SKM-1 treated with dmso at 0.1 percent for 144 hours (cell line): ENCODE results near the gene STK39.

Experiments used
- DNase-seq: peaks from one replicate; lab custom pipeline; 2025; ENCODE audit not compliant: unreplicated experiment; lab: John Stamatoyannopoulos, UW

Gene STK39

GRCh38 chr2:167964650-167965413, 282.6 kb downstream of the STK39 start:
- DNase-seq = no peak

GRCh38 chr2:167963899-167964649, 283.3 kb downstream of the STK39 start:
- DNase-seq = no peak

GRCh38 chr2:167962436-167963226, 284.8 kb downstream of the STK39 start:
- no peak for DNase-seq

GRCh38 chr2:167961536-167962048, 285.8 kb downstream of the STK39 start:
- no peak for DNase-seq

- DNase-seq = no peak
These were observed 287.2 kb downstream of the STK39 start for GRCh38 chr2:167960089-167960747.

GRCh38 chr2:167957662-167958061, 289.7 kb downstream of the STK39 start:
- no peak for DNase-seq

- DNase-seq = no peak
These were observed 292.0 kb downstream of the STK39 start for GRCh38 chr2:167955264-167955906.

- DNase-seq = no peak
These were observed 292.9 kb downstream of the STK39 start for GRCh38 chr2:167954495-167954894.

GRCh38 chr2:167953776-167954175, 293.6 kb downstream of the STK39 start:
- no peak for DNase-seq

GRCh38 chr2:167950571-167950970, 296.8 kb downstream of the STK39 start:
- no peak for DNase-seq

GRCh38 chr2:167946441-167946841, 301.0 kb downstream of the STK39 start:
- no peak for DNase-seq

GRCh38 chr2:167945660-167946368, 301.6 kb downstream of the STK39 start:
- no peak for DNase-seq

GRCh38 chr2:167944825-167945659, 302.4 kb downstream of the STK39 start:
- no peak for DNase-seq

GRCh38 chr2:167943897-167944296, 303.5 kb downstream of the STK39 start:
- DNase-seq = no peak

- DNase-seq = no peak
These were observed 304.0 kb downstream of the STK39 start for GRCh38 chr2:167943368-167943767.

- no peak for DNase-seq
These were observed 304.9 kb downstream of the STK39 start for GRCh38 chr2:167942366-167943081.

GRCh38 chr2:167941604-167942003, 305.8 kb downstream of the STK39 start:
- DNase-seq = no peak
